ENCODE measurements around the gene EFHB. TPM values are rescaled to one million over a fixed set of nuclear protein-coding genes. Genes with fewer than 3 reads are reported as not detected.
"Not testable (repeated sequence)": the region's sequence is repeated elsewhere in the genome, so short reads cannot be mapped to it uniquely, and the experiment has no call there.

The EFHB gene
- total RNA-seq, 4 donors from 2014 or later = 0.80 to 0.88 (median 0.88) TPM; not detected in 1

DNA sequence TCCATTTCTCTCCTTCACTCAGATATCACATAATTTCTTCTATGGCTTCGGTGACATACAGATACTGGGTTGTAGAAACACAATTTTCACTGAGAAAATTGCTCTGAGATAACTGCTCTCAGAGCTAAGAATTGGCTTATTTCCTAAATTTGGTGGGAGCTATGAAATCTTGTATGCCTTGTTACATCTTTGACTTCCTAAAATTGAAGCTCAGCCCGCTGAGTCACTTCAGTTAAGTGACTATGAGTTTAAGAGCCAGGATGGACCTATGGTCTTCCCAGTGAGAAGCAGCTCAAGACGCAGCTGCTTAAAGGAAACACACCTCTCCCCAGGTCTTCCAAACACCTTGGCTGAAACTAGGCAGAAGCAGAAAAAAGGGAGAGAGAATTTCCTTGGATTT lies 56.4 kb downstream of the EFHB start:
- 83 to 91% methylated on average over 3 of the region's 3 CpGs for WGBS, 2 donors
- DNase-seq (ENCODE audit: low spot score in 2 of 2) = no peak
- TF ChIP-seq, protein P1, sequence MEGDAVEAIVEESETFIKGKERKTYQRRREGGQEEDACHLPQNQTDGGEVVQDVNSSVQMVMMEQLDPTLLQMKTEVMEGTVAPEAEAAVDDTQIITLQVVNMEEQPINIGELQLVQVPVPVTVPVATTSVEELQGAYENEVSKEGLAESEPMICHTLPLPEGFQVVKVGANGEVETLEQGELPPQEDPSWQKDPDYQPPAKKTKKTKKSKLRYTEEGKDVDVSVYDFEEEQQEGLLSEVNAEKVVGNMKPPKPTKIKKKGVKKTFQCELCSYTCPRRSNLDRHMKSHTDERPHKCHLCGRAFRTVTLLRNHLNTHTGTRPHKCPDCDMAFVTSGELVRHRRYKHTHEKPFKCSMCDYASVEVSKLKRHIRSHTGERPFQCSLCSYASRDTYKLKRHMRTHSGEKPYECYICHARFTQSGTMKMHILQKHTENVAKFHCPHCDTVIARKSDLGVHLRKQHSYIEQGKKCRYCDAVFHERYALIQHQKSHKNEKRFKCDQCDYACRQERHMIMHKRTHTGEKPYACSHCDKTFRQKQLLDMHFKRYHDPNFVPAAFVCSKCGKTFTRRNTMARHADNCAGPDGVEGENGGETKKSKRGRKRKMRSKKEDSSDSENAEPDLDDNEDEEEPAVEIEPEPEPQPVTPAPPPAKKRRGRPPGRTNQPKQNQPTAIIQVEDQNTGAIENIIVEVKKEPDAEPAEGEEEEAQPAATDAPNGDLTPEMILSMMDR (IDR thresholded peaks at IDR 0.05) = no peak
- TF ChIP-seq POLR2A (IDR thresholded peaks at IDR 0.05) = no peak
- intact Hi-C loops (cut with DNase I; ENCODE audit: low total_unique reads) = no loop called here
- H3K4me3 ChIP-seq (ENCODE audit: low read depth, poor library complexity, severe bottlenecking) = no peak overlapping the region

DNA sequence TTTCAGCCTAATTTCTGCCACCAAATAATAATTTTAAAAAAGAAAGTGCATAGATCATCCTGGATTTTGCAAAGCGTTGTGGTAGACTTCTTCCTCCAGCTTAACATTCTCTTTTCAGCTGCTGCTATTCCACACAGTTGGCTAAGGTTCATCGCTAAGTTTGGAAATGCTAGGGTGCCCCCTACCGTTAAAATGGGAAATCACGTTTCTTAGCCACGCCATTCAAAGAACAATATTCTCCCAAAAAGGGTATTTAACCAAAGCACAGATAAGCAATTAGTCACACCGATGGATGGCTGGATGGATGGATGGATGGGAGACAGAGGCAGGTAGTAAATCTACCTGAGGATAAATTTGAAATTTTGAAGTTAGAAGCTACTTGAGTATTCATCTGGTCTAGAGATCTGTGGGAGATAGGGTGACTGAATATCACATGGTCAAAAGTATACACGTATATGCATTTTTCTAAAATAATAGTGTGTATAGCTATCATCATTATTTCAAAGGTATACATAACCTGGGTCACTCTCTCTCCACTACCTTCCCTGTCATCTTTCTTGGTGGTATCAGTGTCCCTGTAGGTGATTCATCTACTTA lies 67.2 kb downstream of the EFHB start:
- intact Hi-C loops (cut with DNase I; ENCODE audit: low total_unique reads) = no loop called here
- 8% methylated on average over 7 of the region's 7 CpGs for WGBS, 2 donors
- DNase-seq (ENCODE audit: low spot score in 2 of 2) = peak in 1 of 2 donors; percentile 25

DNA sequence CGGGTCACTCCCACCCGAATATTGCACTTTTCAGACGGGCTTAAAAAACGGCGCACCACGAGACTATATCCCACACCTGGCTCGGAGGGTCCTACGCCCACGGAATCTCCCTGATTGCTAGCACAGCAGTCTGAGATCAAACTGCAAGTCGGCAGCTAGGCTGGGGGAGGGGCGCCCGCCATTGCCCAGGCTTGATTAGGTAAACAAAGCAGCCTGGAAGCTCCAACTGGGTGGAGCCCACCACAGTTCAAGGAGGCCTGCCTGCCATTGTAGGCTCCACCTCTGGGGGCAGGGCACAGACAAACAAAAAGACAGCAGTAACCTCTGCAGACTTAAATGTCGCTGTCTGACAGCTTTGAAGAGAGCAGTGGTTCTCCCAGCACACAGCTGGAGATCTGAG lies 78.7 kb downstream of the EFHB start:
- DNase-seq (ENCODE audit: low spot score in 2 of 2); intact Hi-C loops (cut with DNase I; ENCODE audit: low total_unique reads); H3K4me3 ChIP-seq (ENCODE audit: low read depth, poor library complexity, severe bottlenecking): not testable (repeated sequence)
- WGBS, 2 donors = 80 to 83% methylated on average over 12 of the region's 13 CpGs

More for the DNA sequence above, 67.2 kb downstream of the EFHB start:
- no peak overlapping the region for H3K4me3 ChIP-seq (ENCODE audit: low read depth, poor library complexity, severe bottlenecking)
- TF ChIP-seq POLR2A (IDR thresholded peaks at IDR 0.05) = no peak
- TF ChIP-seq, protein P1 (IDR thresholded peaks at IDR 0.05) = no peak

DNA sequence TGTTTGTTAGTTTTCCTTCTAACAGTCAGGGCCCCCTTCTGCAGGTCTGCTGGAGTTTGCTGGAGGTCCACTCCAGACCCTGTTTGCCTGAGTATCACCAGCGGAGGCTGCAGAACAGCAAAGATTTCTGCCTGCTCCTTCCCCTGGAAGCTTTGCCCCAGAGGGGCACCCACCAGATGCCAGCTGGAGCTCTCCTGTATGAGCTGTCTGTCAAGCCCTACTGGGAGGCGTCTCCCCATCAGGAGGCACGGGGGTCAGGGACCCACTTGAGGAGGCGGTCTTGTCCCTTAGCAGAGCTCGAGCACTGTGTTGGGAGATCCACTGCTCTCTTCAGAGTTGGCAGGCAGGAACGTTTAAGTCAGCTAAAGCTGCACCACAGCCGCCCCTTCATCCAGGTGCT lies 87.4 kb downstream of the EFHB start:
- intact Hi-C loops (cut with DNase I; ENCODE audit: low total_unique reads); DNase-seq (ENCODE audit: low spot score in 2 of 2); H3K4me3 ChIP-seq (ENCODE audit: low read depth, poor library complexity, severe bottlenecking): not testable (repeated sequence)
- 68 to 84% methylated on average over 3 to 7 of the region's 7 CpGs for WGBS, 2 donors

Other genes starting within 250 kb of the EFHB start
- gene RAB5A, start 12.9 kb upstream of the EFHB start, total RNA-seq = 100 to 1,000 TPM; 110 to 168 (median 119) TPM
- not detected for gene PP2D1, start 78.0 kb upstream of the EFHB start, total RNA-seq
- gene KAT2B, start 106.2 kb upstream of the EFHB start, total RNA-seq = 10 to 100 TPM; 29.2 to 38.8 (median 31.0) TPM

All from lower leg skin (tissue), 4 donors.